Neural progenitor cell (in vitro differentiated cells): Measurements from ENCODE around the gene ODF2. TPM values are rescaled to one million over a fixed set of nuclear protein-coding genes. Genes with fewer than 3 reads are reported as not detected.

Source experiments
- DNase-seq: peaks from one replicate; pipeline ENCODE4 v3.0.0-alpha.2; 2016; ENCODE audit warnings: low spot score
- H2AFZ ChIP-seq: fragments of 200-600 bp; sonication (generic); replicated peaks from 2 replicates; pipeline ENCODE4 v1.6.1; 2016; ENCODE audit warnings: antibody characterized with exemption
- H3F3A ChIP-seq: fragments of 200-600 bp; sonication (generic); 2 replicates; pipeline ENCODE4 v1.6.1; 2016; ENCODE audit warnings: antibody characterized with exemption, low read depth
- H3K27ac ChIP-seq: fragments of 200-600 bp; sonication (generic); 2 replicates; pipeline ENCODE4 v1.5.1; 2016; ENCODE audit warnings: mild to moderate bottlenecking
- H3K27me3 ChIP-seq: fragments of 200-600 bp; sonication (generic); 2 replicates; pipeline ENCODE4 v1.6.1; 2016; ENCODE audit warnings: mild to moderate bottlenecking, moderate library complexity
- H3K36me3 ChIP-seq: fragments of 200-600 bp; sonication (generic); 2 replicates; pipeline ENCODE4 v1.5.1; 2016
- H3K4me1 ChIP-seq: fragments of 200-600 bp; sonication (generic); 2 replicates; pipeline ENCODE4 v1.6.1; 2016; ENCODE audit warnings: mixed run types
- H3K4me2 ChIP-seq: fragments of 200-600 bp; sonication (generic); 2 replicates; pipeline ENCODE4 v1.6.1; 2016
- H3K4me3 ChIP-seq: fragments of 200-600 bp; sonication (generic); 2 replicates; pipeline ENCODE4 v1.5.1; 2016
- H3K79me2 ChIP-seq: fragments of 200-600 bp; sonication (generic); 2 replicates; pipeline ENCODE4 v1.6.1; 2016; ENCODE audit warnings: low read depth
- H3K9ac ChIP-seq: fragments of 200-600 bp; sonication (generic); 2 replicates; pipeline ENCODE4 v1.6.1; 2016
- H3K9me3 ChIP-seq: fragments of 200-600 bp; sonication (generic); 2 replicates; pipeline ENCODE4 v1.5.1; 2016; ENCODE audit warnings: low read depth
- H4K20me1 ChIP-seq: fragments of 200-600 bp; sonication (generic); 2 replicates; pipeline ENCODE4 v1.6.1; 2016; ENCODE audit warnings: low read depth
- H3K27ac Mint-ChIP-seq: 3 replicates; pipeline ENCODE4 v1.8.0; 2021; ENCODE audit warnings: mixed read lengths
- H3K27me3 Mint-ChIP-seq: 2 replicates; pipeline ENCODE4 v1.8.0; 2022; ENCODE audit warnings: low read depth, mild to moderate bottlenecking, inconsistent platforms, moderate library complexity, mixed read lengths; ENCODE audit not compliant: insufficient read depth
- H3K36me3 Mint-ChIP-seq: 3 replicates; pipeline ENCODE4 v1.8.0; 2021; ENCODE audit warnings: mixed read lengths
- H3K4me1 Mint-ChIP-seq: 3 replicates; pipeline ENCODE4 v1.8.0; 2021; ENCODE audit warnings: mixed read lengths
- H3K4me3 Mint-ChIP-seq: 3 replicates; pipeline ENCODE4 v1.8.0; 2021; ENCODE audit warnings: mild to moderate bottlenecking, moderate library complexity, mixed read lengths
- H3K9me3 Mint-ChIP-seq: 3 replicates; pipeline ENCODE4 v1.8.0; 2020; ENCODE audit warnings: mixed read lengths
- EZH2 ChIP-seq: fragments of 200-600 bp; sonication (generic); IDR thresholded peaks from 2 replicates; pipeline ENCODE4 v1.6.1; 2017; ENCODE audit warnings: antibody characterized with exemption, mild to moderate bottlenecking, moderate library complexity
- EZH2phosphoT487 ChIP-seq: fragments of 200-600 bp; sonication (generic); IDR thresholded peaks from 2 replicates; pipeline ENCODE4 v1.6.1; 2017; ENCODE audit warnings: antibody characterized with exemption
- total RNA-seq: library from RNA; depleted of rRNA; stranded (reverse); fragments of >200 nt; gene quantifications from 2 replicates; pipeline ENCODE4 v1.2.3, GENCODE V29; 2015; ENCODE audit warnings: low replicate concordance
- TF ChIP-seq, protein P1 (sequence below): fragments of 200-600 bp; sonication (generic); IDR thresholded peaks from 2 replicates; pipeline ENCODE4 v1.5.1; 2017; ENCODE audit warnings: antibody characterized with exemption, mild to moderate bottlenecking

Gene ODF2
- total RNA-seq, 1 donor from 2014 or later = 40.6 TPM

DNA sequence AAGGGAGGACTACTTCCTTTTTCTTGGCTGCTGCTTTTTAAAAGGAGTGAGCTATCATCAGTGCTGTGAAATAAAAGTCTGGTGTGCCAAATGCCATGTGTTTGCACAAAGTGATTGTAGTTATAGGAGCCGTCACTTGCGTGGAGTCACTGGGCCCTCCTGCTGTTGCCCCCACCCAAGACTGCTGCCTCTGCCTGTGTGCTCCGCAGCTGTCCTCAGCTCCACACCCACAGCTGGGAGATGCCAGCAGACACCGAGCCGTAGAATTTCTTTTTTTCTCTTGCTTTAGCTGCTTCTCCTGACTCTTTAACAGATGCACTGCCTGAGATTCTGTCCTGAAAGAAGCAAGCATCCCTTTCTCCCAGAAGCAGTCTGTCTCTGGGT lies 38.9 kb downstream of the ODF2 start:
- no peak overlapping the region for H3K4me2 ChIP-seq
- H3K36me3 ChIP-seq = no peaks in the 10 kb centered on the region

DNA sequence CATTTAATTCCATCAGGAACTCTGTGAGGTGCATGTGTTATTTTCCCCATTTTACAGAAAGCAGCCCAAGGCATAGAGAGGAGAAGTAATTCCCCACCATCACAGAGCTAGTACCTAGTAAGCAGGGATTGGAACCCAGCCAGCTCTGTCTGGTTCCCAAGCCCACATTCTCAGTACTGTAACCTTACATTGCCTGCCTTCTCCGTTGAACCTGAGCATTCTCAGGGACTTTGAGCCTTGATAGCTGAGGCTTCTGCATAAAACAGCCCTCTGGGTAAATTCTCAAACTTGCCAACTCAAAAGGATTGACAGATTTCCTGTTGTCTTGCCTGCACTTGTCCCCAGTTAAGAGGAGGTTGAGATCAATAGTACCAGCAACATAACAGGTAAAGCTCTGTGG lies 39.5 kb downstream of the ODF2 start:
- H3F3A ChIP-seq = no peaks in the 10 kb centered on the region
- H3K36me3 Mint-ChIP-seq = peaks cover 31% of the 10 kb centered on the region
- no peak overlapping the region for H3K4me3 ChIP-seq
- no peaks in the 10 kb centered on the region for H3K9me3 Mint-ChIP-seq
- no peaks in the 10 kb centered on the region for H3K36me3 ChIP-seq
- H3K9me3 ChIP-seq = no peaks in the 10 kb centered on the region
- no peaks in the 10 kb centered on the region for H3K27me3 ChIP-seq
- no peak overlapping the region for H2AFZ ChIP-seq
- no peaks in the 10 kb centered on the region for H3K79me2 ChIP-seq
- H4K20me1 ChIP-seq = no peaks in the 10 kb centered on the region
- no peaks in the 10 kb centered on the region for H3K4me1 Mint-ChIP-seq
- H3K27ac Mint-ChIP-seq = no peak overlapping the region
- no peak overlapping the region for H3K4me3 Mint-ChIP-seq
- no peak overlapping the region for H3K4me2 ChIP-seq
- H3K4me1 ChIP-seq = no peaks in the 10 kb centered on the region
- H3K27me3 Mint-ChIP-seq = peaks cover 2% of the 10 kb centered on the region
- H3K27ac ChIP-seq = no peak overlapping the region
- no peak for DNase-seq
- no peak for TF ChIP-seq EZH2
- no peak for TF ChIP-seq EZH2phosphoT487
- TF ChIP-seq, protein P1, sequence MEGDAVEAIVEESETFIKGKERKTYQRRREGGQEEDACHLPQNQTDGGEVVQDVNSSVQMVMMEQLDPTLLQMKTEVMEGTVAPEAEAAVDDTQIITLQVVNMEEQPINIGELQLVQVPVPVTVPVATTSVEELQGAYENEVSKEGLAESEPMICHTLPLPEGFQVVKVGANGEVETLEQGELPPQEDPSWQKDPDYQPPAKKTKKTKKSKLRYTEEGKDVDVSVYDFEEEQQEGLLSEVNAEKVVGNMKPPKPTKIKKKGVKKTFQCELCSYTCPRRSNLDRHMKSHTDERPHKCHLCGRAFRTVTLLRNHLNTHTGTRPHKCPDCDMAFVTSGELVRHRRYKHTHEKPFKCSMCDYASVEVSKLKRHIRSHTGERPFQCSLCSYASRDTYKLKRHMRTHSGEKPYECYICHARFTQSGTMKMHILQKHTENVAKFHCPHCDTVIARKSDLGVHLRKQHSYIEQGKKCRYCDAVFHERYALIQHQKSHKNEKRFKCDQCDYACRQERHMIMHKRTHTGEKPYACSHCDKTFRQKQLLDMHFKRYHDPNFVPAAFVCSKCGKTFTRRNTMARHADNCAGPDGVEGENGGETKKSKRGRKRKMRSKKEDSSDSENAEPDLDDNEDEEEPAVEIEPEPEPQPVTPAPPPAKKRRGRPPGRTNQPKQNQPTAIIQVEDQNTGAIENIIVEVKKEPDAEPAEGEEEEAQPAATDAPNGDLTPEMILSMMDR = no peak
- H3K9ac ChIP-seq = no peak overlapping the region

More for the DNA sequence above, 38.9 kb downstream of the ODF2 start:
- no peak overlapping the region for H3K4me3 Mint-ChIP-seq
- peaks cover 2% of the 10 kb centered on the region for H3K27me3 Mint-ChIP-seq
- Histone ChIP-seq H3K9ac (no peak overlapping the region), H3F3A (no peaks in the 10 kb centered on the region), H3K9me3 (no peaks in the 10 kb centered on the region), H3K4me3 (no peak overlapping the region), H3K27ac (no peak overlapping the region), H3K4me1 (no peaks in the 10 kb centered on the region), H2AFZ (no peak overlapping the region), H4K20me1 (no peaks in the 10 kb centered on the region), H3K79me2 (no peaks in the 10 kb centered on the region), H3K27me3 (no peaks in the 10 kb centered on the region)
- TF ChIP-seq, protein P1 = no peak
- TF ChIP-seq EZH2phosphoT487 (no peak), EZH2 (no peak)
- no peaks in the 10 kb centered on the region for H3K9me3 Mint-ChIP-seq
- no peak overlapping the region for H3K27ac Mint-ChIP-seq
- no peak for DNase-seq
- peaks cover 29% of the 10 kb centered on the region for H3K36me3 Mint-ChIP-seq
- H3K4me1 Mint-ChIP-seq = no peaks in the 10 kb centered on the region

DNA sequence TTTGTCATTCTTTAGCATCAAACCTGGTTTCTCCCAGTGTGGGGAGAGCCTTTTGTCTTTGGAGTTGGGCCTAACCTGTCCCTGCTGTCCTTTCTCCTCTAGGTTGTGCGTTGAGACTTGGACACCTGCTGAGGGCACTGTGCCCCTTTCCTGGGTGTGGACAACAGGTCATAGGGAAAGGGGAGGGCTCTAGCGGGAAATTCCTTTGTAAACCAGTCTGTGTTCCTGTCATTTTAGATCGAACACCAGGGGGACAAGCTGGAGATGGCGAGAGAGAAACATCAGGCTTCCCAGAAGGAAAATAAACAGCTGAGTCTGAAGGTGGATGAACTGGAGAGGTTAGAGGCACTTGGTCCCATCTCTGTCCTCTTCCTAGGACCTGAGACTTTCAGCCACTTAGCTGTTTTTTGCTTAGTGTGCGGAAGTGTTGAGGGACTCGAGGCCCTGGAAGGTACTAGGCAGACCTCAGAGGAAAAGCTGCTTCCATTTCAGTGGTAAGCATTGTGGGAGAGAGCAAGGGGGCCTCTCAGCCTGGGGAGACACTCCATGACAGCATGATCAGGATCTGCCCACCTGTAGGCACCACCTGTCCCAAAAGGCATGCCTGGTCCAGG lies 40.1 kb downstream of the ODF2 start:
- H3K4me2 ChIP-seq = no peak overlapping the region
- H3F3A ChIP-seq = no peaks in the 10 kb centered on the region
- peak; percentile 29 for DNase-seq
- H3K27ac ChIP-seq = no peak overlapping the region
- no peaks in the 10 kb centered on the region for H4K20me1 ChIP-seq
- Mint-ChIP-seq H3K4me1 (no peaks in the 10 kb centered on the region), H3K9me3 (no peaks in the 10 kb centered on the region), H3K27me3 (peaks cover 2% of the 10 kb centered on the region), H3K36me3 (peaks cover 28% of the 10 kb centered on the region), H3K27ac (no peak overlapping the region), H3K4me3 (no peak overlapping the region)
- no peak for TF ChIP-seq EZH2
- TF ChIP-seq EZH2phosphoT487 = no peak
- TF ChIP-seq, protein P1 = no peak
- no peak overlapping the region for H3K4me3 ChIP-seq
- H2AFZ ChIP-seq = no peak overlapping the region
- no peaks in the 10 kb centered on the region for H3K36me3 ChIP-seq
- no peaks in the 10 kb centered on the region for H3K27me3 ChIP-seq
- H3K79me2 ChIP-seq = no peaks in the 10 kb centered on the region
- no peak overlapping the region for H3K9ac ChIP-seq
- H3K9me3 ChIP-seq = no peaks in the 10 kb centered on the region
- no peaks in the 10 kb centered on the region for H3K4me1 ChIP-seq
